Measurements from ENCODE around the gene PAPPA2.
"Not testable (repeated sequence)": the region's sequence is repeated elsewhere in the genome, so short reads cannot be mapped to it uniquely, and the experiment has no call there.

PAPPA2 gene

DNA sequence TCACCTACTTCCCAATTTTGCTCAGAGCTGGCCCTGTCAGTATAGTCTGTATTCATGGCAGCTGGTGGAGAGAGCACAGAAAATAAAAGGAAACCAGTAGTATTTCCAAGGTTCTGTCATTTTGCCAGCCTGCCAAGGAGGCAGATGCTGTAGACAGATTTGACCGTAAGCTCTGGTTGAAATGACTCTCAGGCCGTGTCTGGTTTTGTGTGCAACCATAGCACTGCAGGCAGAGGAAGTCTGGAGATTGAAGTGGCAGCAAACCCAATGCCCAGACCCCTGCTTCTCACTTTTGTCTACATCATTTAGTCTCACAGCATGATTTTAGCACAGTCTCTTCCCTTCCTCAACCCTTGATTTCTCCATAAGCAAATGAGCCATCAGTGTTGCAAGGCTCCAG lies 291.7 kb downstream of the PAPPA2 start:
- no peak overlapping the region for H3K4me3 ChIP-seq (ENCODE audit: low read length)
- DNase-seq (ENCODE audit: low read depth): no peak
- TF ChIP-seq, protein P1, sequence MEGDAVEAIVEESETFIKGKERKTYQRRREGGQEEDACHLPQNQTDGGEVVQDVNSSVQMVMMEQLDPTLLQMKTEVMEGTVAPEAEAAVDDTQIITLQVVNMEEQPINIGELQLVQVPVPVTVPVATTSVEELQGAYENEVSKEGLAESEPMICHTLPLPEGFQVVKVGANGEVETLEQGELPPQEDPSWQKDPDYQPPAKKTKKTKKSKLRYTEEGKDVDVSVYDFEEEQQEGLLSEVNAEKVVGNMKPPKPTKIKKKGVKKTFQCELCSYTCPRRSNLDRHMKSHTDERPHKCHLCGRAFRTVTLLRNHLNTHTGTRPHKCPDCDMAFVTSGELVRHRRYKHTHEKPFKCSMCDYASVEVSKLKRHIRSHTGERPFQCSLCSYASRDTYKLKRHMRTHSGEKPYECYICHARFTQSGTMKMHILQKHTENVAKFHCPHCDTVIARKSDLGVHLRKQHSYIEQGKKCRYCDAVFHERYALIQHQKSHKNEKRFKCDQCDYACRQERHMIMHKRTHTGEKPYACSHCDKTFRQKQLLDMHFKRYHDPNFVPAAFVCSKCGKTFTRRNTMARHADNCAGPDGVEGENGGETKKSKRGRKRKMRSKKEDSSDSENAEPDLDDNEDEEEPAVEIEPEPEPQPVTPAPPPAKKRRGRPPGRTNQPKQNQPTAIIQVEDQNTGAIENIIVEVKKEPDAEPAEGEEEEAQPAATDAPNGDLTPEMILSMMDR (conservative IDR thresholded peaks at IDR 0.05; ENCODE audit: low read length): no peak

DNA sequence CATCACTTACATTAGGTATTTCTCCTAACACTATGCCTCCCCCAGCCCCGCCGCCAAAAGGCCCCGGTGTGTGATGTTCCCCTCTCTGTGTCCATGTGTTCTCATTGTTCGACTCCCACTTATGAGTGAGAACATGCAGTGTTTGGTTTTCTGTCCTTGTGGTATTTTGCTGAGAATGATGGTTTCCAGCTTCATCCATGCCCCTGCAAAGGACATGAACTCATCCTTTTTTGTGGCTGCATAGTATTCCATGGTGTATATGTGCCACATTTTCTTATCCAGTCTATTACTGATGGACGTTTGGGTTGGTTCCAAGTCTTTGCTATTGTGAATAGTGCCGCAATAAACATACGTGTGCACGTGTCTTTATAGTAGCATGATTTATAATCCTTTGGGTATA lies 293.8 kb downstream of the PAPPA2 start:
- not testable (repeated sequence) for H3K4me3 ChIP-seq (ENCODE audit: low read length); DNase-seq (ENCODE audit: low read depth)

DNA sequence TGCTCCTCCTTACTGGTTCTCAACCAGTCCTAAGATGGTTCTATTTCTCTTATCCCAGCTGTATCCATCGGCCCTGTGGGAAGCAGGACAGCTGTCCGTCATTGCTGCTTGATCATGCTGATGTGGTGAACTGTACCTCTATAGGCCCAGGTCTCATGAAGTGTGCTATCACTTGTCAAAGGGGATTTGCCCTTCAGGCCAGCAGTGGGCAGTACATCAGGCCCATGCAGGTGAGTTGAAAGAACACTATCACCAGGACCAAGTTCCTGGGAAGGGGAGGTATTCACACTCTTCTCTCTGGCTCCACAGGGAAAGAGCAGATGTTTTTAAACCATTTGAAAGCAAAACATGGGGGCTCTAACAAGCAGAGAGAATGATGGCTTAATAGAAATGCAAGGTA lies 302.6 kb downstream of the PAPPA2 start:
- DNase-seq (ENCODE audit: low read depth): no peak
- TF ChIP-seq, protein P1 (conservative IDR thresholded peaks at IDR 0.05; ENCODE audit: low read length): no peak
- H3K4me3 ChIP-seq (ENCODE audit: low read length): no peak overlapping the region

DNA sequence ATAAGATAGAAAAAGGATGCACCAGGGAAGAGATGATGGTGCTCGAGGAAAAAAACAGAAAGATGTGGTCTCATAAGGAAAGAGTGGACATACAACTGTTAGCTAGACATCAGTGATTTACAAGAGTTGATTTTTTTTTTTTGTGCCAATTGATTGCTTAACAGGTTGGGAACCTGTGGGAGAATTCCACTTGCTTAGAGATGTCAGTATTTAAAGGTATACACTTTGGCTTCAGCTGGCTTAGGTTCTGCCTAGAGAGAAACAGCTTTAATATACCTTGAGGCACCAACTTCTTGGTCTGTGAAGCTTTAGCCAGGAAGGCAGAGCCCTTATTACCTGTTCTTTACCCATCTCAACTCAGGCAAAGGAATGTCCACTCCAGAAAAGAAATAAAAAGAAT lies 303.8 kb downstream of the PAPPA2 start:
- DNase-seq (ENCODE audit: low read depth): no peak
- H3K4me3 ChIP-seq (ENCODE audit: low read length): no peak overlapping the region
- TF ChIP-seq, protein P1 (conservative IDR thresholded peaks at IDR 0.05; ENCODE audit: low read length): no peak

DNA sequence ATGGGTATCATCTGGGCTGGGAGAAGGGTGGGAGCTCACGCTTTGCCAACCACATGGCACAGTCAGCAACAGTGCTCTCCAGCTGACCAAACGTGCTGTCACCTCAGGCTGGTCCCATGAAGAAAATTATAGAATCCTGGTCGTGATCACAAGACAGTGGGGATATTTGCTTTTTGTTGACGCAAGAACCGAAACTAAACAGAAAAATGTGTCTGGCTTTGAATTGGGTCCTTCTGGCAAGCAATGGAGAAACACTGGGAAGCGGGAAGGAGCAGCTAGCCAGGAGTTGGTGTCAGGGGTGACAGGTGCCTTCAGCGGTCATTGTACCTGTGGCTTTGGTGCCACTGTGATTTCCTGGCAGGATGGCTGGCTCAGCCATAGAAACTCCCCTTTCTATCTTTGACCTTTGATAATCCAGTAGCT lies 304.8 kb downstream of the PAPPA2 start:
- no peak overlapping the region for H3K4me3 ChIP-seq (ENCODE audit: low read length)
- TF ChIP-seq, protein P1 (conservative IDR thresholded peaks at IDR 0.05; ENCODE audit: low read length): no peak
- DNase-seq (ENCODE audit: low read depth): no peak

DNA sequence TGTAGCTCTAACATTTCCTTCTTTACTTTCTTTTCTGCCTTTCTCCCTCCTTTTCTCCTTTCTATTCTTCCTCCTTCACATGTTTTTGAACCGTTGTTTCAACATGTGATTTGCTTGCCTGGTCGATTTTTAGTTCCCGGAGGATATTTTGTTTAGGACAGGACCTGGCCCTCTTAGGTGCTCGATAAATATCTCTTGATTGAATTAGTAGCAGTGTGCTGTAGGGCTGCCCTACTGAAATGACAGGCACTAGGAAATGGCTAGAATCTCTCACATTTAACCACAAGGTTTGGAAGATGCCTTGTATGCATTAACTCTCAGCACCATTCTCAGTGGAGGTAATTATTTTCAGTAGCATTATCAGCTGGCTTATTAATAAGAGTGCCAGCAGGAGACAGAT lies 305.6 kb downstream of the PAPPA2 start:
- no peak for DNase-seq (ENCODE audit: low read depth)
- TF ChIP-seq, protein P1 (conservative IDR thresholded peaks at IDR 0.05; ENCODE audit: low read length): no peak
- H3K4me3 ChIP-seq (ENCODE audit: low read length): no peak overlapping the region

DNA sequence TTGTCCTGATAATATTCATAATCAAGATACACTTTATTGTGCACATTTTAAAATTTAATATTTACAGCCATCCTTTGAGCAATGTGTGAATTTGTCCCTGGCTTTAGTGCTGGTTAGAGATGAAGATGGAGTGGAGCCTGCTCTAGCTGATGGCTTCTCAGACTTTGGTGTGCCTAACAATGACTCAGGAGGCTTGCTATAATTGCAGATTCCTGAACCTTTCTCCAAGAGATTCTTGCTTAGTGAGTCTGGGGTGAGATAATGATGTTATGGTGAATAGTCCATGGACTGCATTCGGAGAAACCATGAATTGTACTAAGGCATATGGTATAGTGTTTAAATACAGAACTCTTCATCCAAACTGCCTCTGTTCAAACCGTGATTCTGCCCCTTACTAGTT lies 307.1 kb downstream of the PAPPA2 start:
- no peak overlapping the region for H3K4me3 ChIP-seq (ENCODE audit: low read length)
- TF ChIP-seq, protein P1 (conservative IDR thresholded peaks at IDR 0.05; ENCODE audit: low read length): no peak
- DNase-seq (ENCODE audit: low read depth): no peak

DNA sequence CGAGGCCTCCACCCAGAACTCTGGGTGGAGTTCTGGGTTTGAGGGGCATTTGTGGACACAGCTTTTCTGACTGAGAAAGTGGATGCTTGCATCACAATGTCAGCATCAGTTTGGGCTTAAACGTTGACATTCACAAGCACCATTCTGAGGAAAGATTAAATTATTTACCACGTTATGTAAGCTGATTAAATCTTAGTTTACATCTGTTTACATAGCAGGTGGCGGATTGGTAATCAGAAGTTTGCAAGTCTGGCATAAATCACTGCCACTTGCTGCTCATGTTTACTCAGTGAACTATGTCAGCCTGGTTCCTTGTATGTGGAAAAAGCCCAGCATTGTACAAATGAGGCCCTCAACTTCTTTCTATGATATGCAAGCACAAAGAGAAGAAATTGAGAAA lies 310.1 kb downstream of the PAPPA2 start:
- TF ChIP-seq, protein P1 (conservative IDR thresholded peaks at IDR 0.05; ENCODE audit: low read length): no peak
- no peak for DNase-seq (ENCODE audit: low read depth)
- no peak overlapping the region for H3K4me3 ChIP-seq (ENCODE audit: low read length)

Measured in AG10803 (cell line).